PC-3 (cell line): ENCODE data around the gene SEC61B. TPM values are rescaled to one million over a fixed set of nuclear protein-coding genes. Genes with fewer than 3 reads are reported as not detected.

ENCODE experiments used
- ATAC-seq: fragments of 200-7000 bp; cut with Tn5 transposase; 2 replicates; pipeline ENCODE4 v1.9.1; 2020; ENCODE audit warnings: mild to moderate bottlenecking, moderate library complexity
- BruUV-seq: library from RNA; stranded (reverse); fragments of 400-500 nt; replicated peaks from 2 replicates; lab custom pipeline; 2021; lab: Mats Ljungman, UMichigan
- CTCF ChIA-PET: fragments of 300-600 bp; sonication (Branson Sonifier 250); formaldehyde crosslinking; loops from one replicate; lab custom pipeline; 2022; ENCODE audit warnings: antibody characterized with exemption; lab: Charles Lee
- POLR2A ChIA-PET: fragments of 300-600 bp; sonication (Branson Sonifier 250); formaldehyde crosslinking; loops from one replicate; lab custom pipeline; 2022; ENCODE audit warnings: antibody characterized with exemption; ENCODE audit not compliant: unreplicated experiment; lab: Charles Lee
- DNase-seq: peaks from one replicate; pipeline ENCODE4 v3.0.0-alpha.2; 2015
- H2AFZ ChIP-seq: fragments of 300-600 bp; sonication (generic); 2 replicates; pipeline ENCODE4 v1.6.0; 2016; ENCODE audit warnings: antibody characterized with exemption, low read length
- H3F3A ChIP-seq: fragments of 300-600 bp; sonication (generic); one replicate; pipeline ENCODE4 v1.6.0; 2017; ENCODE audit warnings: antibody characterized with exemption, low read length, control low read depth, mild to moderate bottlenecking; ENCODE audit not compliant: unreplicated experiment
- H3K27ac ChIP-seq: fragments of 300-600 bp; sonication (generic); 2 replicates; pipeline ENCODE4 v1.5.1; 2016; ENCODE audit warnings: mild to moderate bottlenecking, low read length
- H3K27me3 ChIP-seq: fragments of 300-600 bp; sonication (generic); 2 replicates; pipeline ENCODE4 v1.6.1; 2016; ENCODE audit warnings: low read length, mixed read lengths
- H3K36me3 ChIP-seq: fragments of 300-600 bp; sonication (generic); 2 replicates; pipeline ENCODE4 v1.6.1; 2016; ENCODE audit warnings: low read depth, mixed run types, low read length, mixed read lengths
- H3K4me1 ChIP-seq: fragments of 300-600 bp; sonication (generic); 2 replicates; pipeline ENCODE4 v1.5.1; 2016; ENCODE audit warnings: low read length; ENCODE audit not compliant: insufficient read depth
- H3K4me2 ChIP-seq: fragments of 300-600 bp; sonication (generic); 2 replicates; pipeline ENCODE4 v1.6.0; 2016; ENCODE audit warnings: low read length
- H3K4me3 ChIP-seq: fragments of 300-600 bp; sonication (generic); 2 replicates; pipeline ENCODE4 v1.5.1; 2016; ENCODE audit warnings: mild to moderate bottlenecking, low read length, mixed read lengths
- H3K79me2 ChIP-seq: fragments of 300-600 bp; sonication (generic); 2 replicates; pipeline ENCODE4 v1.6.1; 2017; ENCODE audit warnings: low read length, mixed read lengths
- H3K9ac ChIP-seq: fragments of 300-600 bp; sonication (generic); 2 replicates; pipeline ENCODE4 v1.6.0; 2016; ENCODE audit warnings: mild to moderate bottlenecking, low read length
- H3K9me2 ChIP-seq: fragments of 300-600 bp; sonication (generic); replicated peaks from 2 replicates; pipeline ENCODE4 v1.6.1; 2016; ENCODE audit warnings: mixed run types, low read length, mixed read lengths
- H3K9me3 ChIP-seq: fragments of 300-600 bp; sonication (generic); 2 replicates; pipeline ENCODE4 v1.6.1; 2016; ENCODE audit warnings: low read length, mixed read lengths
- H4K20me1 ChIP-seq: fragments of 300-600 bp; sonication (generic); 2 replicates; pipeline ENCODE4 v1.6.1; 2016; ENCODE audit warnings: low read length, mixed read lengths
- CTCF ChIP-seq: fragments of 300-600 bp; sonication (generic); conservative IDR thresholded peaks from 2 replicates; pipeline ENCODE4 v1.5.1; 2017; ENCODE audit warnings: antibody characterized with exemption, low read depth, mild to moderate bottlenecking, low read length
- EZH2 ChIP-seq: fragments of 300-600 bp; sonication (generic); IDR thresholded peaks from one replicate; pipeline ENCODE4 v1.6.1; 2017; ENCODE audit warnings: antibody characterized with exemption, mild to moderate bottlenecking, low read length; ENCODE audit not compliant: unreplicated experiment
- EZH2phosphoT487 ChIP-seq: fragments of 300-600 bp; sonication (generic); IDR thresholded peaks from 2 replicates; pipeline ENCODE4 v1.6.1; 2018; ENCODE audit warnings: mild to moderate bottlenecking, antibody characterized with exemption, low read length, borderline replicate concordance
- intact Hi-C: fragments of 100-400 bp; cut with micrococcal nuclease; formaldehyde crosslinking; loops from 2 replicates; pipeline ENCODE4 v1.9.0; 2023
- total RNA-seq: library from RNA; depleted of rRNA; stranded (reverse); fragments of >200 nt; gene quantifications from 2 replicates; pipeline ENCODE4 v1.2.3, GENCODE V29; 2014

Gene SEC61B
- total RNA-seq, 1 experiment from 2014 or later = 107 TPM

- no peaks in the 10 kb centered on the region for H3K79me2 ChIP-seq
- DNase-seq (peak; percentile 53), ATAC-seq (peak; percentile 31; the same call in 1 of the 2 replicates)
- intact Hi-C loops = loop anchor here (1.0 to 5.0 kb wide), 2 partner anchors 82 to 746 kb away; no protein-coding TSS in a partner anchor
- H3K4me3 ChIP-seq = no peak overlapping the region
- H3F3A ChIP-seq = no peaks in the 10 kb centered on the region
- H3K4me2 ChIP-seq = 0 out of 2 replicates have a peak overlapping the region, but pooled peaks have one; percentile 28
- H4K20me1 ChIP-seq = no peaks in the 10 kb centered on the region
- no TSS peak for BruUV-seq
- H3K4me1 ChIP-seq = peaks cover 3% of the 10 kb centered on the region; the same call in 1 of the 2 replicates
- TF ChIP-seq EZH2 = no peak
- peak; percentile 82 for TF ChIP-seq CTCF
- no peaks in the 10 kb centered on the region for H3K27me3 ChIP-seq
- H3K27ac ChIP-seq = no peak overlapping the region
- no peaks in the 10 kb centered on the region for H3K9me2 ChIP-seq
- H2AFZ ChIP-seq = no peak overlapping the region
- POLR2A ChIA-PET = no interaction called here
- H3K9ac ChIP-seq = no peak overlapping the region
- H3K9me3 ChIP-seq = no peaks in the 10 kb centered on the region
- CTCF ChIA-PET = no interaction called here
- no peaks in the 10 kb centered on the region for H3K36me3 ChIP-seq
Measured at GRCh38 chr9:99266255-99267023, 44.4 kb downstream of the SEC61B start.

DNA sequence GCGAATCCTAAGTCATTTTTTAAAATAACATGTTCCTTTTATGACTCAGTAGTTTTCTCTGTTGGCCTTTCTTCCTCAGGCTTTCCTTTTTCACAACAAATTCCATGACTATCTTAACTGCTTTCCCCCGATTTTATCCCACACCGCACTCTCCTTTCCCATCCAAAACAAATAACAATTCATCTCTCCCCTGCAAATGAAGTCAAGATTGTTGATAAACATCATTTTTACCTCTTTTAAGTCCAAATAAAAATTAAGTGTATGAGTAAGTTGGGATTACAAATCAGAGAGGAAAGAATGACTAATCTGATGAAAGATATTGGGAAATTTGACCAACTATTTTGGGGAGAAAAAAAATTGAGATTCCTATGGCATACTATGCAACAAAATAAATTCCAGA is 47.3 kb downstream of the SEC61B start:
- TF ChIP-seq CTCF (no peak), EZH2 (no peak), EZH2phosphoT487 (no peak)
- ATAC-seq (no peak), DNase-seq (peak; percentile 28)

DNA sequence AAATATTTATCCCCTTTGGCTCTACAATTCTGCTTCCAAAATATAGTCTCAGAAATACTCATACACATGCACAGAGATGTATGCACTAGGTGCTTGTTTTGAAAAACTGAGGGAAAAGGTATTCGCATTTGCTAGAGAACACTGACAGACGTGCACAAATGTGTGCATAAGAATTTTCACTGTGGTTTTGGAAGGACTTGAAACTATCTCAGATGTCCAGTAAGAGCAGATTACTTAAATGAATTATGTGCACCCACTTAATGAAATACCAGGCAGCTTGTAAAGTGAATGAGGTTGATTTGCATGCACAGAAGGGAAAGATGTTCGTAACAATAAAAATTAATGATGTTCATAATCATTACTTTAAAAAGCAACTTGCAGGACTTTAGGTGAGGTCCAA is 48.4 kb downstream of the SEC61B start:
- DNase-seq (no peak), ATAC-seq (no peak)
- Histone ChIP-seq H3K27me3 (no peaks in the 10 kb centered on the region), H4K20me1 (no peaks in the 10 kb centered on the region), H3K4me1 (peaks cover 3% of the 10 kb centered on the region; the same call in 1 of the 2 replicates), H3K36me3 (no peaks in the 10 kb centered on the region), H3K79me2 (no peaks in the 10 kb centered on the region), H3K9me2 (no peaks in the 10 kb centered on the region), H3F3A (no peaks in the 10 kb centered on the region), H2AFZ (no peak overlapping the region), H3K9ac (no peak overlapping the region), H3K4me3 (no peak overlapping the region), H3K27ac (no peak overlapping the region), H3K9me3 (no peaks in the 10 kb centered on the region), H3K4me2 (no peak overlapping the region)
- CTCF ChIA-PET = no interaction called here
- TF ChIP-seq CTCF (no peak), EZH2phosphoT487 (no peak), EZH2 (no peak)
- BruUV-seq = no TSS peak
- POLR2A ChIA-PET = no interaction called here
- intact Hi-C loops = no loop called here

More for the DNA sequence above, 47.3 kb downstream of the SEC61B start:
- Histone ChIP-seq H3K9me3 (no peaks in the 10 kb centered on the region), H3K36me3 (no peaks in the 10 kb centered on the region), H3K4me2 (no peak overlapping the region), H3K4me1 (peaks cover 3% of the 10 kb centered on the region; the same call in 1 of the 2 replicates), H4K20me1 (no peaks in the 10 kb centered on the region), H3F3A (no peaks in the 10 kb centered on the region), H3K27ac (no peak overlapping the region), H3K27me3 (no peaks in the 10 kb centered on the region), H3K4me3 (no peak overlapping the region), H3K79me2 (no peaks in the 10 kb centered on the region), H2AFZ (no peak overlapping the region), H3K9me2 (no peaks in the 10 kb centered on the region), H3K9ac (no peak overlapping the region)
- intact Hi-C loops = loop anchor here (5.0 kb wide), 1 partner anchor 743 kb away; no protein-coding TSS in a partner anchor
- ChIA-PET CTCF (no interaction called here), POLR2A (no interaction called here)
- no TSS peak for BruUV-seq
